Kidney glomerular epithelial cell (primary cell): Measurements from ENCODE around the gene IFI30.
"Not testable (repeated sequence)": the region's sequence is repeated elsewhere in the genome, so short reads cannot be mapped to it uniquely, and the experiment has no call there.

Experiments
- DNase-seq: peaks from one replicate; lab custom pipeline; 2025; lab: John Stamatoyannopoulos, UW

IFI30 gene

GRCh38 chr19:18152817-18153555, 20.6 kb upstream of the IFI30 start, which contains the start of gene PIK3R2:
PIK3R2 (plus strand) TSS chr19:18153163; CDS start chr19:18155880, 2,717 bp downstream.
- DNase-seq: peak; percentile 99

- no peak for DNase-seq
Measured at GRCh38 chr19:18153556-18154134, 20.0 kb upstream of the IFI30 start.

DNA sequence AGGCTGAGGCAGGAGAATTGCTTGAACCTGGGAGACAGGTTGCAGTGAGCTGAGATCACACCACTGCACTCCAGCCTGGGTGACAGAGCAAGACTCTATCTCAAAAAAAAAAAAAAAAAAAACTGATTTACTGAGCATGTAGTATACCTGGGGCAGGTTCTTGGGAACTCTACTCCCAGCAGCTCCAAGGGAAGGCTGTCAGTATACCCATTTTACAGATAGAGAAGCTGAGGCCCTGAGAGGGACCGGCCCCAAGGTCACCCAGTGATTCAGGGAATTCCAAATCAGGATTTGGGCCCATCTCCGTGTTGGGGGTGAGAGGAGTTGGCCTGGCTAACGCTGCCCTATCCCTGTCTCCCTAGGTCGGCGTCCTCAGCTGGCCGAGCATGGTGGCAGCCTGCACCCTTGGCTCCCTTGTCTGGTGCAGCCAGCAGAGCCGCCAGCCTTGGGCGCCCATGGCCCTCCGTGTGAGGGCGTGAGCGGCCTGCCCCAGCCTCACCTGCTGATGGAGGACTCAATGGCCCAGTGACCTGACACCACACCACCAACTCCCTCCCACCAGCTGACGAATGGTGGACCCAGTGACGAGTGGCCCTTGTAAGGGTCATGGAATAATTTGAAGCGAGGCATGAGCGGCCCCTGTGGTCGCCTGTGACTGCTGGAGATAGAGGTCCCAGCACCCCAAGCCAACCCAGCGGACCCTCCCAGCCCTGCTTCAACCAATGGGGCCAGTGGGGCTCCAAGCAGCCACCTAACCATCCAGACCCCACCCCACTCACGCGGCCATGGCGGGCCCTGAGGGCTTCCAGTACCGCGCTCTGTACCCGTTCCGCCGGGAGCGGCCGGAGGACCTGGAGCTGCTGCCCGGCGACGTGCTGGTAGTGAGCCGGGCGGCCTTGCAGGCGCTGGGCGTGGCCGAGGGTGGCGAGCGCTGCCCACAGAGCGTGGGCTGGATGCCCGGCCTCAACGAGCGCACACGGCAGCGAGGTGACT, 18.2 kb upstream of the IFI30 start:
- no peak for DNase-seq

DNA sequence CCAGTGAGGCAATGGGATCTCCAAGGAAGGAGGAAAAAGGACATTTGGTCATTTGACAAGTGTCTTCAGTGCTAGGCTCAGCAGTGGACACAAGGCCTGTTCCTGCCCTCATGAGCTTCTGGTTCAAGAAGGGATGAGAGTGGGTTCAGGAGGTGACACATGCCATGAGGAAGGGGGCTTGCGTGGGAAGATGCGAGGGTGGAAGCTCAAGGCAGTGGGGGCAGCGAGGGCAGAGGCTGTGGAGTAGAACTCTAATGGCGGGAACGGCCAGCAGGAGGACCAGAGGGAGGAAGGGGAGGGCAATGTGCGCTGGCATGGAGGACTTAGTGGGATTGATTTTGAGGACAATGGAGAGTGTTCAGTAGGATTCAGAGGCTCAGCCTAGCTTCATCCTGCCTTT, 17.3 kb upstream of the IFI30 start:
- DNase-seq: no peak

DNA sequence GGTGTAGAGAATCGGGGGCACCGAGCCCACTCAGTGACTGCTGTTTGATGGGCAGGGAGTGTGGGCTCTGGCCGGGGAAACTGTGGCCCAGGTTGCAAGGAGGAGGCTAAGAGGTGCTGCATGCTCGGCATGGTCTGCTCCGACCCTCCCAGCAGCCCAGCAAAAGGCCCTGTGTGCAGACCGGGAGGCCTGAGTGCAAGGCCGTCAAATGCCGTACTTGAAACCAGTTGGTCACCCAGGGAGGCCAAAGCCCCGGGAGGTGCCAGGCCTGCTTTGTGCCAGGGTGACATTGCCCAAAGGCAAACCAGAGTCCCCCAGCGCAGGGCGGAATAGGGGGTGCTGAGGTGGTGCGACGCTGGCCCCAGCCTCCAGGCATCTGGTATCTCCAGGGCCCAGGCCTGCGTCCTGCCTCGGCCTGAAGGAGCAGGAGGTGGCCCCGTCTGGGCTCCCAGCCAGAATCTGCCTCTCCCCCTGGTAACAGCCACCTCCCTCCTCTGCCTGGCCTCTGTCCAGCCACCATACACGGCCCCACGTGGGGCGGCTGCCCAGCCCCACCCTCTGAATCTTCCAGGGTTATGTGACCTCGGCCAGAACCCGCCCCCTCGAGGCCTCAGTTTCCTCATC, 16.7 kb upstream of the IFI30 start:
- peak; percentile 86 for DNase-seq

DNA sequence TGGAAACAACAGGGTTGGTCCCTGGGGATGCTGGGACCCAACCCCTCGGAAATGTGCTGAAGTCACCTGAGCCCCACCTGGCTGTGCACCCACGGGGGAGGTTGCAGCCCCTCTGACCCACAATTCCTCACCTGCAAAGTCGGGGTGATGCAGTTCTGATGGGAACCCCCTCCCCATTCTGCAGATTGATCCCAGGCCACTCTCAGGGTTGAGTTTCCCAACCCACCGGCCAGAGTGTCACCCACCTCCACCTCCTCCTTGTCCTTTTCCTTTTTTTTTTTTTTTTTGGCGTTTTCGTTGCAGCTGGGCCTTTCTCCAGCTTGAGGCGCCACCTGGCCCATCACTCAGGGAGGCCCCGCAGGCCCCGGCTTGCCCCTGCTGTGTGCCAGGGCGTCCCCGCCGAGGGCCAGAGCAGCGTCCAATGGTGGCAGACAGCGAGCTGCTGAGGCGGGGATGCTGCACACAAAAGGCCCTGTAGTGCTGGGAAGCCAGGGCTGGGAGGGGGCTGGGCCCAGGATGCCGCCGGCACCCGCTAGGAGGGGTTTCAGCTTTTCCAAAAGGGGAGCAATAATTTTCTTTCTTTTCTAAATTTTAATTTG, 16.0 kb upstream of the IFI30 start:
- no peak for DNase-seq

DNA sequence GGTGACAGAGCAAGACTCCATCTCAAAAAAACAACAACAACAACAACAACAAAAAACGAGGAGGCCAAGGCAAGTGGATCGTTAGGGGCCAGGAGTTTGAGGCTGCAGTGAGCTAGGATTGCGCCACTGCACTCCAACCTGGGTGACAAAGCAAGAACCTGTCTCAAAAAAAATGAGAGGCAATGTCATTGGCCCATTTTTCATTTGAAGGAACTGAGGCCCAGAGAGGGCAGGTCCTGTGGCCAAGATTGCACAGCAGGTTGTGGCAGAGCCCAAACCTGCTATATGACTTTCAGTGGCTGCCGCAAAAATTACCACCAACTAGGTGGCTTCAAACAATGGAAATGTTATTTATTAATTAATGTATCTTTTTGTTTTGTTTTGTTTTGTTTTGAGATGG, 15.1 kb upstream of the IFI30 start:
- no peak for DNase-seq

GRCh38 chr19:18159059-18159616, 14.5 kb upstream of the IFI30 start:
- not testable (repeated sequence) for DNase-seq

DNA sequence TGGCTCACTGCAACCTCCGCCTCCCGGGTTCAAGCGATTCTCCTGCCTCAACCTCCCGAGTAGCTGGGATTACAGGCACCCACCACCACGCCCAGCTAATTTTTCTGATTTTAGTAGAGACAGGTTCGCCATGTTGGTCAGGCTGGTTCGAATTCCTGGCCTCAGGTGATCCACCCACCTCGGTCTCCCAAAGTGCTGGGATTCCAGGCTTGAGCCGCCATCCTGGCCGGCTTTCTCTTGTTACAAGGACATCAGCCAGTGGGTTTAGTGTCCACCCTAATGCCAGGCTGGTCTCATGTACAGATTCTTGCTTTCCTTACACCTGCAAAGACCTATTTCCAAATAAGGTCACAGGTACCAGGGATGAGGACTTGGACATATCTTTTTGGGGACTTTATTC, 13.8 kb upstream of the IFI30 start:
- no peak for DNase-seq

GRCh38 chr19:18160493-18160970, 13.1 kb upstream of the IFI30 start:
- no peak for DNase-seq

- DNase-seq: no peak
Measured at GRCh38 chr19:18160971-18161635, 12.5 kb upstream of the IFI30 start.

- no peak for DNase-seq
Measured at GRCh38 chr19:18161636-18162002, 12.0 kb upstream of the IFI30 start.

DNA sequence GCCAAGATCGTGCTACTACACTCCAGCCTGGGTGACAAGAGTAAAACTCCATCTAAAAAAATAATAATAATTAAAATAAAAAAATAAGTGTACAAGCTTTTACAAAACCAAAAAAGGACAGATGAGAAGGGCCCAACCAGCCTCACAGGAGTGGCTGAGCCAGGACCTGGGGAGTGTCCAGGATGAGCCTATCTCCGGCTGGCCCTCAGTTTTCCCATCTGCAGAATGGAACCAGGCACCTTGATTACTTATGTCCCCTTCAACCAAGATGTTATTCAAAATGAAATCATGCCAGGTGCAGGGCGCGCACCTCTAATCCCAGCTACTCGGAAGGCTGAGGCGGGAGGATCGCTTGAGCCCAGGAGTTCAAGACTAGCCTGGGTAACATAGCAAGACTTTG, 9.5 kb upstream of the IFI30 start:
- DNase-seq: no peak

DNA sequence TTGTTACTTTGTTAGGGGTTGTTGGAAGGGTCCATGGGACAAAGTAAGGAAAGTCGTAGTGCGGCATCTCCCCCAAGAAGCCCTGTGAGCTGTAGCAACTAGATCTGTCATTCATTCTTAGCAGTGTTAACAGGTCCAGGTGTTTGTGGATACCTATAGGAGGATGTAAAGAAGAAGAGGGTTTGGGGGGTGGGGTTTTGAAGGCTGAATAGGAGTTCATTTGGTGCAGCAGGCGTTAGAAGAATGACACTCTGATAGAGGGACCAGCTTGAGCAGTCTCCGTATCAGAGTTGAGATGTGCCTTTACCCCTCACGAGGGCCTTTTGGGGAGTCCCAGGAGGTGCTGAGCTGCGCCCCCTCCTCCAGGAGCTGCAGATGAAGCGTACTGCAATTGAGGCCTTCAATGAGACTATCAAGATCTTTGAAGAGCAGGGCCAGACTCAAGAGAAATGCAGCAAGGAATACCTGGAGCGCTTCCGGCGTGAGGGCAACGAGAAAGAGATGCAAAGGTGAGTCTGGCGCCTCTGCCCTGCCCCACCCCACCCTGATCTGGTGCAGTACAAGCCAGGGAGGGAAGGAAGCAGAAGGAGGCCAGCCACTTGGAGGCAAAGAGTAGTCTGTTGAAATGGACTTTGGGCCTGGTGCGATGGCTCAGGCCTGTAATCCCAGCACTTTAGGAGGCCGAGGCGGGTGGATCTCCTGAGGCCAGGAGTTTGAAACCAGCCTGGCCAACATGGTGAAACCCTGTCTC, 7.6 kb upstream of the IFI30 start:
- DNase-seq: no peak

DNA sequence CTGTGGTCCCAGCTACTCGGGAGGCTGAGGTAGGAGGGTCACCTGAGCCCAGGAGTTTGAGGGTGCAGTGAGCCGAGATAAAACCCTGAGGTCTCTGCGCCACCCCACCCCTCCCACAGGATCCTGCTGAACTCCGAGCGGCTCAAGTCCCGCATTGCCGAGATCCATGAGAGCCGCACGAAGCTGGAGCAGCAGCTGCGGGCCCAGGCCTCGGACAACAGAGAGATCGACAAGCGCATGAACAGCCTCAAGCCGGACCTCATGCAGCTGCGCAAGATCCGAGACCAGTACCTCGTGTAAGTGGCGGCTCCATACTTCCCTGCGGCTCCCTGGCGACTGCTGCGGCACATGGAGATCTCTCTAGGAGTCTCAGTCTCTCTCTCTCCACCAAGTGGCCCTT, 6.6 kb upstream of the IFI30 start:
- no peak for DNase-seq

- no peak for DNase-seq
Measured at GRCh38 chr19:18167975-18168645, 5.5 kb upstream of the IFI30 start.

GRCh38 chr19:18168673-18169381, 4.8 kb upstream of the IFI30 start:
- no peak for DNase-seq

DNA sequence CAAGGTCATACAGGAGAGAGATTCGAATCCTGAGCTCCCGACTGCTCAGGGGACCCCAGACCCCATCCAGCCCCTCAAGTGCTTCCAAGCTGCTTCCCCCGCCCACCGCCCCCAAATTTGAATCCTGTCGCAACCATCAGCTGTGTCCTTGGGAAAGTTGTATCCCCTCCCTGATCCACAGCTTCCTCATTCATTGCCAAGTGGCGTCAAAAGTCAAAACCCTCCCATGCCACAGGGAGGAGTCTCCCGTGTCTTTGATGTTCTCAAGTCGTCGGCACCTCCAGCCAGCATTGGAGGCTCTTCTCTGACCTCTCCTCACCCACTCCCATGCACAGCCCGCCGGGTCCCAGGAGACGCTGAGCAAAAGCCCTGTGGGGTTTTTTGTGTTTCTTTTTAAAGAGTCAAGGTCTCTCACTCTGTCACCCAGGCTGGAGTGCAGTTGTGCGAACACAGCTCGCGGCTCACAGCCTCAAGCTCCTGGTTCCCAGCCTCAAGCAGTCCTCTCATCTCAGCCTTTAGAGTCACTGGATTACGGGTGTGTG, 2.8 kb upstream of the IFI30 start:
- DNase-seq: no peak
